Measurements from ENCODE around the gene DIPK1A.

DNA sequence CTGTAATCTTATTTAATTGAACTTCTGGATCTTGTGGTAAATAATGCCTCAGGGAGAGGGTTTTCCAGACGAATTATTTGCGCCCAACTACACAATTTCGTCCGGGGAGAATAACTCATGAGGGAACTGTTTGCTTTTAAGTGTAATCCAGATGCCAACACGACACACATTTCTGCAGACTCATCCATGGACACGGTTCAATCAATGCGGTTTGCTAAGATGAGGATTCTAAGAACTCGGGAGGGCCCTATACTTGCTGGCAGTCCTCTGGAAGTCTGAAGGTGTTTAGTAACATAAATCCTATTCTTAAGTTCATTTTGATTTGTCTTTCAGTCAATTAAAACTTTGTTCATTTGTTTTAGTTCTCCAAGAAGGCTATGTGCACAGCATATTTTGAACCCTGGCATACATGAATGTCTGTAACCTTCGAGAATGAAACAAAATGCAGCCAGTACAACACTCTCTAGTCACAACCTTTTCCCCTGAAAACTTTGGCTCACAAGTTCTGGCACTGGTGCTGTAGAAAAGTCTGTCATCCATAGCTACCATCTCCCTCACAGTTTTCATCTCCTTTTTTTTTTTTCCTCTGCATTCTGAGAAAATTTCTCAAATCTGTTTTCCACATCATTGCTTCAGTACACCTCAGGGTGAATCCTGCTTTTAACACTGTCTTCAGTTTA is 38.8 kb downstream of the DIPK1A start:
- TF ChIP-seq EZH2 (IDR thresholded peaks at IDR 0.05; ENCODE audit: borderline replicate concordance, insufficient read depth, low read length, poor library complexity, severe bottlenecking): no peak
- TF ChIP-seq, protein P1, sequence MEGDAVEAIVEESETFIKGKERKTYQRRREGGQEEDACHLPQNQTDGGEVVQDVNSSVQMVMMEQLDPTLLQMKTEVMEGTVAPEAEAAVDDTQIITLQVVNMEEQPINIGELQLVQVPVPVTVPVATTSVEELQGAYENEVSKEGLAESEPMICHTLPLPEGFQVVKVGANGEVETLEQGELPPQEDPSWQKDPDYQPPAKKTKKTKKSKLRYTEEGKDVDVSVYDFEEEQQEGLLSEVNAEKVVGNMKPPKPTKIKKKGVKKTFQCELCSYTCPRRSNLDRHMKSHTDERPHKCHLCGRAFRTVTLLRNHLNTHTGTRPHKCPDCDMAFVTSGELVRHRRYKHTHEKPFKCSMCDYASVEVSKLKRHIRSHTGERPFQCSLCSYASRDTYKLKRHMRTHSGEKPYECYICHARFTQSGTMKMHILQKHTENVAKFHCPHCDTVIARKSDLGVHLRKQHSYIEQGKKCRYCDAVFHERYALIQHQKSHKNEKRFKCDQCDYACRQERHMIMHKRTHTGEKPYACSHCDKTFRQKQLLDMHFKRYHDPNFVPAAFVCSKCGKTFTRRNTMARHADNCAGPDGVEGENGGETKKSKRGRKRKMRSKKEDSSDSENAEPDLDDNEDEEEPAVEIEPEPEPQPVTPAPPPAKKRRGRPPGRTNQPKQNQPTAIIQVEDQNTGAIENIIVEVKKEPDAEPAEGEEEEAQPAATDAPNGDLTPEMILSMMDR (IDR thresholded peaks at IDR 0.05; ENCODE audit: poor library complexity, severe bottlenecking): no peak
- no peak for TF ChIP-seq TAF1 (IDR thresholded peaks at IDR 0.05; ENCODE audit: low read depth)
- TF ChIP-seq POLR2AphosphoS5 (IDR thresholded peaks at IDR 0.05): no peak
- no peak for TF ChIP-seq SMC3 (conservative IDR thresholded peaks at IDR 0.05; ENCODE audit: poor library complexity)
- TF ChIP-seq, protein P2, sequence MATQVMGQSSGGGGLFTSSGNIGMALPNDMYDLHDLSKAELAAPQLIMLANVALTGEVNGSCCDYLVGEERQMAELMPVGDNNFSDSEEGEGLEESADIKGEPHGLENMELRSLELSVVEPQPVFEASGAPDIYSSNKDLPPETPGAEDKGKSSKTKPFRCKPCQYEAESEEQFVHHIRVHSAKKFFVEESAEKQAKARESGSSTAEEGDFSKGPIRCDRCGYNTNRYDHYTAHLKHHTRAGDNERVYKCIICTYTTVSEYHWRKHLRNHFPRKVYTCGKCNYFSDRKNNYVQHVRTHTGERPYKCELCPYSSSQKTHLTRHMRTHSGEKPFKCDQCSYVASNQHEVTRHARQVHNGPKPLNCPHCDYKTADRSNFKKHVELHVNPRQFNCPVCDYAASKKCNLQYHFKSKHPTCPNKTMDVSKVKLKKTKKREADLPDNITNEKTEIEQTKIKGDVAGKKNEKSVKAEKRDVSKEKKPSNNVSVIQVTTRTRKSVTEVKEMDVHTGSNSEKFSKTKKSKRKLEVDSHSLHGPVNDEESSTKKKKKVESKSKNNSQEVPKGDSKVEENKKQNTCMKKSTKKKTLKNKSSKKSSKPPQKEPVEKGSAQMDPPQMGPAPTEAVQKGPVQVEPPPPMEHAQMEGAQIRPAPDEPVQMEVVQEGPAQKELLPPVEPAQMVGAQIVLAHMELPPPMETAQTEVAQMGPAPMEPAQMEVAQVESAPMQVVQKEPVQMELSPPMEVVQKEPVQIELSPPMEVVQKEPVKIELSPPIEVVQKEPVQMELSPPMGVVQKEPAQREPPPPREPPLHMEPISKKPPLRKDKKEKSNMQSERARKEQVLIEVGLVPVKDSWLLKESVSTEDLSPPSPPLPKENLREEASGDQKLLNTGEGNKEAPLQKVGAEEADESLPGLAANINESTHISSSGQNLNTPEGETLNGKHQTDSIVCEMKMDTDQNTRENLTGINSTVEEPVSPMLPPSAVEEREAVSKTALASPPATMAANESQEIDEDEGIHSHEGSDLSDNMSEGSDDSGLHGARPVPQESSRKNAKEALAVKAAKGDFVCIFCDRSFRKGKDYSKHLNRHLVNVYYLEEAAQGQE (IDR thresholded peaks at IDR 0.05; ENCODE audit: borderline replicate concordance): no peak
- no peak for TF ChIP-seq RAD21 (conservative IDR thresholded peaks at IDR 0.05)
- no peak for TF ChIP-seq EP300 (conservative IDR thresholded peaks at IDR 0.05; ENCODE audit: poor library complexity, severe bottlenecking)

Measured in neural cell (in vitro differentiated cells).